ENCODE results near the gene APOA4. TPM values are rescaled to one million over a fixed set of nuclear protein-coding genes. Genes with fewer than 3 reads are reported as not detected.

The APOA4 gene
- total and polyA plus RNA-seq, 2 of the 13 experiments (the other 11 are each of a cell fraction or from before 2014, with no cell fraction given), result 3.8 to 7.2 TPM

DNA sequence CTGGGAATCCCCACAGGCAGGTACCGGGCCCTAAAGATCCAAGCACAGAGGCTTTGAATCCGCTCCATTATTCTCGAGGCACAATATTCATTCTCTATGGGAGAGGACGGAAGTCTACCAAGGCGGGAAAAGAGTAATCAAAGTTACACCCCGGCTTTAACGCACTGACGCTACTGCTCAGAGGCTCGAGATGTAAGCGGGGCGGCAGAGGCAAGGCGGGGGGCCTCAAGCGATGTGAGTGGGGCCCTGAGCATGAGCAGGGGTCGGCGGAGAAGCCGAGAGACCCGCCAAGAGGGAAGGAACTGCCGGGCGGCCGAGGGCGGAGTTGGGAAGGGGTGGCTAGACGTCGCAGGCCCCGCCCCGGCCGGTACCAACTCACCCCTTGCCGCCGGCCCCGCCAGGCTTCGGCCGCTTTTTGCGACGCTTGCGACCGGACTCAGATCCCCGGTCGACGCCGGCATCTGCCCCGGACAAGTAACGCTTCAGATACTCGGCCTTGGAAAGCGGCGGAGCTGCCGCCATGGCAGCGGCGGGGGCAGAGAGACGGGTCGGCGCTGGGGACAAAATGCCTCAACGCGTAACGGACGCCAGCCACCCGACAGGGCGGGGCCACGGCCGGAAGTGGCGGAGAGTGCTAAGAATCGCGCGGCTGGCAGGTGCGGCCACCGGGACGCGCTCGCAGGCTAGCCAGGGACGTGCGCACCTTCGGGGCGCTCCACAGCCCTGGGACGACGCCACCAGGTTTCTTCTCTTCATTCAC is 50.5 kb downstream of the APOA4 start, which contains the start of gene BUD13 (continued):
- no peak for TF ChIP-seq SRSF9 (IDR thresholded peaks at IDR 0.05; ENCODE audit: borderline replicate concordance, insufficient read depth, low read depth, low read length, poor library complexity, severe bottlenecking)
- TF ChIP-seq SAFB2 (CRISPR knock-in tag; IDR thresholded peaks at IDR 0.05; ENCODE audit: borderline replicate concordance, low read depth), result peak; percentile 38; the same call in 1 of the 2 replicates
- TF ChIP-seq PRMT3 (CRISPR knock-in tag; IDR thresholded peaks at IDR 0.05; ENCODE audit: borderline replicate concordance, low read depth), result no peak
- TF ChIP-seq GABPB1 (CRISPR knock-in tag; IDR thresholded peaks at IDR 0.05), result peak; percentile 96
- TF ChIP-seq YY1 (IDR thresholded peaks at IDR 0.05; ENCODE audit: insufficient read depth, insufficient replicate concordance, low read depth, low read length), result peak; percentile 95
- no peak for TF ChIP-seq NR3C1 (CRISPR knock-in tag; IDR thresholded peaks at IDR 0.05)
- TF ChIP-seq, protein P1, sequence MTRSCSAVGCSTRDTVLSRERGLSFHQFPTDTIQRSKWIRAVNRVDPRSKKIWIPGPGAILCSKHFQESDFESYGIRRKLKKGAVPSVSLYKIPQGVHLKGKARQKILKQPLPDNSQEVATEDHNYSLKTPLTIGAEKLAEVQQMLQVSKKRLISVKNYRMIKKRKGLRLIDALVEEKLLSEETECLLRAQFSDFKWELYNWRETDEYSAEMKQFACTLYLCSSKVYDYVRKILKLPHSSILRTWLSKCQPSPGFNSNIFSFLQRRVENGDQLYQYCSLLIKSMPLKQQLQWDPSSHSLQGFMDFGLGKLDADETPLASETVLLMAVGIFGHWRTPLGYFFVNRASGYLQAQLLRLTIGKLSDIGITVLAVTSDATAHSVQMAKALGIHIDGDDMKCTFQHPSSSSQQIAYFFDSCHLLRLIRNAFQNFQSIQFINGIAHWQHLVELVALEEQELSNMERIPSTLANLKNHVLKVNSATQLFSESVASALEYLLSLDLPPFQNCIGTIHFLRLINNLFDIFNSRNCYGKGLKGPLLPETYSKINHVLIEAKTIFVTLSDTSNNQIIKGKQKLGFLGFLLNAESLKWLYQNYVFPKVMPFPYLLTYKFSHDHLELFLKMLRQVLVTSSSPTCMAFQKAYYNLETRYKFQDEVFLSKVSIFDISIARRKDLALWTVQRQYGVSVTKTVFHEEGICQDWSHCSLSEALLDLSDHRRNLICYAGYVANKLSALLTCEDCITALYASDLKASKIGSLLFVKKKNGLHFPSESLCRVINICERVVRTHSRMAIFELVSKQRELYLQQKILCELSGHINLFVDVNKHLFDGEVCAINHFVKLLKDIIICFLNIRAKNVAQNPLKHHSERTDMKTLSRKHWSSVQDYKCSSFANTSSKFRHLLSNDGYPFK (CRISPR knock-in tag; IDR thresholded peaks at IDR 0.05; ENCODE audit: borderline replicate concordance), result peak; percentile 93; the same call in 1 of the 2 replicates
- TF ChIP-seq RAD21 (CRISPR knock-in tag; IDR thresholded peaks at IDR 0.05), result peak; percentile 43
- TF ChIP-seq, protein P2, sequence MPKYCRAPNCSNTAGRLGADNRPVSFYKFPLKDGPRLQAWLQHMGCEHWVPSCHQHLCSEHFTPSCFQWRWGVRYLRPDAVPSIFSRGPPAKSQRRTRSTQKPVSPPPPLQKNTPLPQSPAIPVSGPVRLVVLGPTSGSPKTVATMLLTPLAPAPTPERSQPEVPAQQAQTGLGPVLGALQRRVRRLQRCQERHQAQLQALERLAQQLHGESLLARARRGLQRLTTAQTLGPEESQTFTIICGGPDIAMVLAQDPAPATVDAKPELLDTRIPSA (CRISPR knock-in tag; IDR thresholded peaks at IDR 0.05; ENCODE audit: borderline replicate concordance), result 0 out of 2 replicates have a peak, but pooled peaks have one; percentile 22
- peak; percentile 48; the same call in 1 of the 2 replicates for TF ChIP-seq ZNF225 (CRISPR knock-in tag; IDR thresholded peaks at IDR 0.05)
- peak; percentile 86 for TF ChIP-seq ZFP37 (CRISPR knock-in tag; IDR thresholded peaks at IDR 0.05; ENCODE audit: borderline replicate concordance)
- TF ChIP-seq, protein P3, sequence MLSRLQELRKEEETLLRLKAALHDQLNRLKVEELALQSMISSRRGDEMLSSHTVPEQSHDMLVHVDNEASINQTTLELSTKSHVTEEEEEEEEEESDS (CRISPR knock-in tag; IDR thresholded peaks at IDR 0.05; ENCODE audit: borderline replicate concordance), result peak; percentile 69; the same call in 1 of the 2 replicates
- TF ChIP-seq, protein P4, sequence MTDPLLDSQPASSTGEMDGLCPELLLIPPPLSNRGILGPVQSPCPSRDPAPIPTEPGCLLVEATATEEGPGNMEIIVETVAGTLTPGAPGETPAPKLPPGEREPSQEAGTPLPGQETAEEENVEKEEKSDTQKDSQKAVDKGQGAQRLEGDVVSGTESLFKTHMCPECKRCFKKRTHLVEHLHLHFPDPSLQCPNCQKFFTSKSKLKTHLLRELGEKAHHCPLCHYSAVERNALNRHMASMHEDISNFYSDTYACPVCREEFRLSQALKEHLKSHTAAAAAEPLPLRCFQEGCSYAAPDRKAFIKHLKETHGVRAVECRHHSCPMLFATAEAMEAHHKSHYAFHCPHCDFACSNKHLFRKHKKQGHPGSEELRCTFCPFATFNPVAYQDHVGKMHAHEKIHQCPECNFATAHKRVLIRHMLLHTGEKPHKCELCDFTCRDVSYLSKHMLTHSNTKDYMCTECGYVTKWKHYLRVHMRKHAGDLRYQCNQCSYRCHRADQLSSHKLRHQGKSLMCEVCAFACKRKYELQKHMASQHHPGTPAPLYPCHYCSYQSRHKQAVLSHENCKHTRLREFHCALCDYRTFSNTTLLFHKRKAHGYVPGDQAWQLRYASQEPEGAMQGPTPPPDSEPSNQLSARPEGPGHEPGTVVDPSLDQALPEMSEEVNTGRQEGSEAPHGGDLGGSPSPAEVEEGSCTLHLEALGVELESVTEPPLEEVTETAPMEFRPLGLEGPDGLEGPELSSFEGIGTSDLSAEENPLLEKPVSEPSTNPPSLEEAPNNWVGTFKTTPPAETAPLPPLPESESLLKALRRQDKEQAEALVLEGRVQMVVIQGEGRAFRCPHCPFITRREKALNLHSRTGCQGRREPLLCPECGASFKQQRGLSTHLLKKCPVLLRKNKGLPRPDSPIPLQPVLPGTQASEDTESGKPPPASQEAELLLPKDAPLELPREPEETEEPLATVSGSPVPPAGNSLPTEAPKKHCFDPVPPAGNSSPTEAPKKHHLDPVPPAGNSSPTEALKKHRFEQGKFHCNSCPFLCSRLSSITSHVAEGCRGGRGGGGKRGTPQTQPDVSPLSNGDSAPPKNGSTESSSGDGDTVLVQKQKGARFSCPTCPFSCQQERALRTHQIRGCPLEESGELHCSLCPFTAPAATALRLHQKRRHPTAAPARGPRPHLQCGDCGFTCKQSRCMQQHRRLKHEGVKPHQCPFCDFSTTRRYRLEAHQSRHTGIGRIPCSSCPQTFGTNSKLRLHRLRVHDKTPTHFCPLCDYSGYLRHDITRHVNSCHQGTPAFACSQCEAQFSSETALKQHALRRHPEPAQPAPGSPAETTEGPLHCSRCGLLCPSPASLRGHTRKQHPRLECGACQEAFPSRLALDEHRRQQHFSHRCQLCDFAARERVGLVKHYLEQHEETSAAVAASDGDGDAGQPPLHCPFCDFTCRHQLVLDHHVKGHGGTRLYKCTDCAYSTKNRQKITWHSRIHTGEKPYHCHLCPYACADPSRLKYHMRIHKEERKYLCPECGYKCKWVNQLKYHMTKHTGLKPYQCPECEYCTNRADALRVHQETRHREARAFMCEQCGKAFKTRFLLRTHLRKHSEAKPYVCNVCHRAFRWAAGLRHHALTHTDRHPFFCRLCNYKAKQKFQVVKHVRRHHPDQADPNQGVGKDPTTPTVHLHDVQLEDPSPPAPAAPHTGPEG (CRISPR knock-in tag; IDR thresholded peaks at IDR 0.05), result peak; percentile 85
- no peak; the same call in 1 of the 2 replicates for TF ChIP-seq KLF15 (CRISPR knock-in tag; IDR thresholded peaks at IDR 0.05; ENCODE audit: borderline replicate concordance)
- TF ChIP-seq SMAD3 (CRISPR knock-in tag; IDR thresholded peaks at IDR 0.05), result peak; percentile 76; the same call in 1 of the 2 replicates
- peak; percentile 90; the same call in 1 of the 2 replicates for TF ChIP-seq YEATS2 (CRISPR knock-in tag; IDR thresholded peaks at IDR 0.05; ENCODE audit: borderline replicate concordance)
- TF ChIP-seq JUNB (CRISPR knock-in tag; IDR thresholded peaks at IDR 0.05; ENCODE audit: borderline replicate concordance), result no peak
- TF ChIP-seq SIN3B (IDR thresholded peaks at IDR 0.05; ENCODE audit: low read length), result peak; percentile 77; the same call in 1 of the 2 replicates
- TF ChIP-seq ATM (IDR thresholded peaks at IDR 0.05; ENCODE audit: borderline replicate concordance), result no peak

Data from HepG2 (cell line).